ENCODE results near the gene SCIN. TPM values are rescaled to one million over a fixed set of nuclear protein-coding genes. Genes with fewer than 3 reads are reported as not detected.
"Not testable (repeated sequence)": the region's sequence is repeated elsewhere in the genome, so short reads cannot be mapped to it uniquely, and the experiment has no call there.

SCIN gene
- total RNA-seq, 1 experiment from 2014 or later = not detected

DNA sequence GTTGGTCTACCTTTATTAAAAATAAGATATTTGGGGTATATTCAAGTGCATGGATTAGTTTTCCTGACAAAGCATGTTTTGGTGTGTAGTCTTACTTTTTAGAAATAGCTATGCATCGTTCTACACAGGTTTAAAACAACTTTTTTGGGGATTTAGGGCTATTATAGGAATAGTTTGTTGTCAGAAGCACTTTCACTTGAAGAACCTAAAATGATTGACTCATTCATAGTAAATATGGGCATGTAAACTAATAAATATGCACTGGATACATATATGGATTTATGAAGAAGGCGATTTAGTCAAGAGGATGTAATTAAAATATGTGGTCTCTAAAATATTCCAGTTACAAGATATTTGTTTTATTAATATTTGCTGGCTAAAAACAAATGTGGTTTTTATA is 118.9 kb downstream of the SCIN start:
- intact Hi-C loops (cut with micrococcal nuclease) = loop anchor here (5.0 kb wide), 3 partner anchors 328 to 408 kb away; no protein-coding TSS in a partner anchor
- Mint-ChIP-seq H3K4me3 (ENCODE audit: unreplicated experiment) (peak overlapping the region; percentile 87), H3K36me3 (ENCODE audit: insufficient read depth, unreplicated experiment) (peaks cover 25% of the 10 kb centered on the region), H3K27ac (ENCODE audit: low read depth, unreplicated experiment) (peak overlapping the region; percentile 89), H3K4me1 (ENCODE audit: insufficient read depth, unreplicated experiment) (peaks cover 11% of the 10 kb centered on the region), H3K9me3 (ENCODE audit: unreplicated experiment) (no peaks in the 10 kb centered on the region), H3K27me3 (ENCODE audit: insufficient read depth, unreplicated experiment) (no peaks in the 10 kb centered on the region)
- CTCF ChIA-PET = interaction anchor here (0.6 to 12.2 kb wide), 10 partner anchors 17 to 572 kb away, joined by 3 to 155 read pairs (median 4); no protein-coding TSS in a partner anchor
- DNase-seq (ENCODE audit: unreplicated experiment) = no peak
- BruUV-seq (replicated peaks) = no TSS peak
- POLR2A ChIA-PET = interaction anchor here (0.6 to 6.8 kb wide), 13 partner anchors 13 to 570 kb away, joined by 3 to 159 read pairs (median 9); no protein-coding TSS in a partner anchor
- TF ChIP-seq, protein P1, sequence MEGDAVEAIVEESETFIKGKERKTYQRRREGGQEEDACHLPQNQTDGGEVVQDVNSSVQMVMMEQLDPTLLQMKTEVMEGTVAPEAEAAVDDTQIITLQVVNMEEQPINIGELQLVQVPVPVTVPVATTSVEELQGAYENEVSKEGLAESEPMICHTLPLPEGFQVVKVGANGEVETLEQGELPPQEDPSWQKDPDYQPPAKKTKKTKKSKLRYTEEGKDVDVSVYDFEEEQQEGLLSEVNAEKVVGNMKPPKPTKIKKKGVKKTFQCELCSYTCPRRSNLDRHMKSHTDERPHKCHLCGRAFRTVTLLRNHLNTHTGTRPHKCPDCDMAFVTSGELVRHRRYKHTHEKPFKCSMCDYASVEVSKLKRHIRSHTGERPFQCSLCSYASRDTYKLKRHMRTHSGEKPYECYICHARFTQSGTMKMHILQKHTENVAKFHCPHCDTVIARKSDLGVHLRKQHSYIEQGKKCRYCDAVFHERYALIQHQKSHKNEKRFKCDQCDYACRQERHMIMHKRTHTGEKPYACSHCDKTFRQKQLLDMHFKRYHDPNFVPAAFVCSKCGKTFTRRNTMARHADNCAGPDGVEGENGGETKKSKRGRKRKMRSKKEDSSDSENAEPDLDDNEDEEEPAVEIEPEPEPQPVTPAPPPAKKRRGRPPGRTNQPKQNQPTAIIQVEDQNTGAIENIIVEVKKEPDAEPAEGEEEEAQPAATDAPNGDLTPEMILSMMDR (IDR thresholded peaks at IDR 0.05; ENCODE audit: unreplicated experiment) = no peak

GRCh38 chr7:12690041-12690878 is 119.7 kb downstream of the SCIN start:
- BruUV-seq (replicated peaks) = no TSS peak
- intact Hi-C loops (cut with micrococcal nuclease) = loop anchor here (10.0 kb wide), 1 partner anchor 115 kb away; no protein-coding TSS in a partner anchor
- H3K27me3 Mint-ChIP-seq (ENCODE audit: insufficient read depth, unreplicated experiment) = no peaks in the 10 kb centered on the region

GRCh38 chr7:12691388-12691787 is 120.9 kb downstream of the SCIN start:
- BruUV-seq (replicated peaks) = not testable (repeated sequence)
- POLR2A ChIA-PET = interaction anchor here (0.8 to 6.8 kb wide), 11 partner anchors 11 to 454 kb away, joined by 4 to 159 read pairs (median 6); no protein-coding TSS in a partner anchor

More at GRCh38 chr7:12690041-12690878, 119.7 kb downstream of the SCIN start:
- Mint-ChIP-seq H3K4me3 (ENCODE audit: unreplicated experiment) (peak overlapping the region; percentile 87), H3K9me3 (ENCODE audit: unreplicated experiment) (no peaks in the 10 kb centered on the region), H3K36me3 (ENCODE audit: insufficient read depth, unreplicated experiment) (peaks cover 25% of the 10 kb centered on the region), H3K27ac (ENCODE audit: low read depth, unreplicated experiment) (peak overlapping the region; percentile 89), H3K4me1 (ENCODE audit: insufficient read depth, unreplicated experiment) (peaks cover 11% of the 10 kb centered on the region)
- ChIA-PET CTCF (interaction anchor here (0.6 to 12.2 kb wide), 11 partner anchors 16 to 571 kb away, joined by 3 to 155 read pairs (median 6); no protein-coding TSS in a partner anchor), POLR2A (interaction anchor here (0.7 to 6.8 kb wide), 13 partner anchors 12 to 426 kb away, joined by 3 to 159 read pairs (median 8); no protein-coding TSS in a partner anchor)
- no peak for DNase-seq (ENCODE audit: unreplicated experiment)
- TF ChIP-seq, protein P1 (IDR thresholded peaks at IDR 0.05; ENCODE audit: unreplicated experiment) = no peak

GRCh38 chr7:12692035-12692434 is 121.5 kb downstream of the SCIN start:
- Mint-ChIP-seq H3K27ac (ENCODE audit: low read depth, unreplicated experiment) (peak overlapping the region; percentile 46), H3K4me1 (ENCODE audit: insufficient read depth, unreplicated experiment) (peaks cover 27% of the 10 kb centered on the region), H3K27me3 (ENCODE audit: insufficient read depth, unreplicated experiment) (no peaks in the 10 kb centered on the region), H3K36me3 (ENCODE audit: insufficient read depth, unreplicated experiment) (peaks cover 30% of the 10 kb centered on the region), H3K9me3 (ENCODE audit: unreplicated experiment) (no peaks in the 10 kb centered on the region), H3K4me3 (ENCODE audit: unreplicated experiment) (no peak overlapping the region)
- no TSS peak for BruUV-seq (replicated peaks)
- TF ChIP-seq, protein P1 (IDR thresholded peaks at IDR 0.05; ENCODE audit: unreplicated experiment) = no peak
- DNase-seq (ENCODE audit: unreplicated experiment) = no peak
- ChIA-PET POLR2A (interaction anchor here (0.8 to 6.8 kb wide), 7 partner anchors 10 to 453 kb away, joined by 4 to 159 read pairs (median 5); no protein-coding TSS in a partner anchor), CTCF (interaction anchor here (1.0 kb wide), 1 partner anchor 21 kb away, joined by 3 read pairs; no protein-coding TSS in a partner anchor)
- intact Hi-C loops (cut with micrococcal nuclease) = loop anchor here (10.0 kb wide), 1 partner anchor 113 kb away; no protein-coding TSS in a partner anchor

More at GRCh38 chr7:12691388-12691787, 120.9 kb downstream of the SCIN start:
- H3K9me3 Mint-ChIP-seq (ENCODE audit: unreplicated experiment); DNase-seq (ENCODE audit: unreplicated experiment); H3K27me3 Mint-ChIP-seq (ENCODE audit: insufficient read depth, unreplicated experiment): not testable (repeated sequence)
- Mint-ChIP-seq H3K4me3 (ENCODE audit: unreplicated experiment) (peak overlapping the region; percentile 87), H3K4me1 (ENCODE audit: insufficient read depth, unreplicated experiment) (peaks cover 22% of the 10 kb centered on the region), H3K27ac (ENCODE audit: low read depth, unreplicated experiment) (peak overlapping the region; percentile 89), H3K36me3 (ENCODE audit: insufficient read depth, unreplicated experiment) (peaks cover 30% of the 10 kb centered on the region)
- intact Hi-C loops (cut with micrococcal nuclease) = loop anchor here (10.0 kb wide), 1 partner anchor 113 kb away; no protein-coding TSS in a partner anchor
- CTCF ChIA-PET = interaction anchor here (1.0 to 1.7 kb wide), 2 partner anchors 22 to 25 kb away, joined by 3 to 6 read pairs; no protein-coding TSS in a partner anchor

Data from MCF 10A (cell line).